Thyroid gland (tissue), 4 donors: ENCODE results near the gene S100A16. TPM values are rescaled to one million over a fixed set of nuclear protein-coding genes. Genes with fewer than 3 reads are reported as not detected.
"Not testable (repeated sequence)": the region's sequence is repeated elsewhere in the genome, so short reads cannot be mapped to it uniquely, and the experiment has no call there.

Experiments
- DNase-seq, 2 donors: peaks; one replicate each; pipeline ENCODE4 v3.0.0-alpha.2; 2019
- H3K27ac ChIP-seq, 3 donors: fragments of 200-600 bp; sonication (generic); 1 replicate in 2 of 3; 2 replicates in 1 of 3; pipeline ENCODE4 v1.5.1; 2016 to 2019; ENCODE audit warnings: mild to moderate bottlenecking in 1 of 3, moderate library complexity in 1 of 3
- H3K27me3 ChIP-seq: fragments of 200-600 bp; sonication (generic); one replicate; pipeline ENCODE4 v1.5.1; 2019
- H3K36me3 ChIP-seq, 2 donors: fragments of 200-600 bp; sonication (generic); one replicate each; pipeline ENCODE4 v1.5.1; 2016 to 2019
- H3K4me1 ChIP-seq, 2 donors: fragments of 200-600 bp; sonication (generic); one replicate each; pipeline ENCODE4 v1.5.1; 2017 to 2019
- H3K4me3 ChIP-seq, 3 donors: fragments of 200-600 bp; sonication (generic); replicated peaks in 1 of 3; 1 replicate in 2 of 3; 2 replicates in 1 of 3; pipeline ENCODE4 v1.5.1; 2016; ENCODE audit warnings: mild to moderate bottlenecking in 1 of 3
- H3K9me3 ChIP-seq: fragments of 200-600 bp; sonication (generic); one replicate; pipeline ENCODE4 v1.5.1; 2017
- CTCF ChIP-seq, 6 experiments: fragments of 200-600 bp in 3 of 6; fragments of 450-650 bp in 3 of 6; sonication (generic) in 3 of 6; IDR thresholded peaks; one replicate each; pipeline ENCODE4 v1.5.1; 2016 to 2019; ENCODE audit warnings: antibody characterized with exemption in 6 of 6, mild to moderate bottlenecking in 2 of 6, inconsistent platforms in 1 of 6, moderate library complexity in 1 of 6
- POLR2A ChIP-seq, 2 donors: fragments of 450-650 bp; IDR thresholded peaks; one replicate each; pipeline ENCODE4 v1.6.1; 2017; ENCODE audit warnings: antibody characterized with exemption in 2 of 2, mild to moderate bottlenecking in 2 of 2, moderate library complexity in 1 of 2
- WGBS, 2 donors: methylation state at CpG; one replicate each; pipeline ENCODE4 v1.1.5; 2017; 5-methylcytosine and 5-hydroxymethylcytosine counted together
- intact Hi-C: fragments of 100-400 bp; cut with DNase I; formaldehyde crosslinking; loops from one replicate; pipeline ENCODE4 v1.15.1; 2023
- total RNA-seq, 4 donors: library from RNA; depleted of rRNA; stranded (reverse); fragments of >200 nt; gene quantifications; one replicate each; pipeline ENCODE4 v1.2.3, GENCODE V29; 2016

The S100A16 gene
- total RNA-seq, 4 donors from 2014 or later = 62.7 to 104 (median 76.3) TPM

- H3K27ac ChIP-seq = no peak overlapping the region
- no peaks in the 10 kb centered on the region for H3K27me3 ChIP-seq
- intact Hi-C loops = loop anchor here (5.0 to 10.0 kb wide), 2 partner anchors 33 to 86 kb away; partner anchors contain the start of gene S100A16
- H3K4me3 ChIP-seq = no peak overlapping the region
- H3K36me3 ChIP-seq = no peaks in the 10 kb centered on the region
- DNase-seq = no peak
- H3K4me1 ChIP-seq = no peaks in the 10 kb centered on the region
- TF ChIP-seq CTCF (IDR thresholded peaks at IDR 0.05) = no peak
- no peak for TF ChIP-seq POLR2A (IDR thresholded peaks at IDR 0.05)
- 83% methylated on average over 3 of the region's 3 CpGs for WGBS, 2 donors
- no peaks in the 10 kb centered on the region for H3K9me3 ChIP-seq
Observed at GRCh38 chr1:153578936-153579335, 34.0 kb downstream of the S100A16 start.

GRCh38 chr1:153578490-153578889 lies 34.4 kb downstream of the S100A16 start:
- no peak for TF ChIP-seq CTCF (IDR thresholded peaks at IDR 0.05)
- no peak for TF ChIP-seq POLR2A (IDR thresholded peaks at IDR 0.05)
- H3K4me1 ChIP-seq = no peaks in the 10 kb centered on the region
- no peak overlapping the region for H3K27ac ChIP-seq
- no peaks in the 10 kb centered on the region for H3K36me3 ChIP-seq
- DNase-seq = no peak
- H3K27me3 ChIP-seq = no peaks in the 10 kb centered on the region
- intact Hi-C loops = loop anchor here (5.0 to 10.0 kb wide), 2 partner anchors 34 to 86 kb away; partner anchors contain the start of gene S100A16
- H3K9me3 ChIP-seq = no peaks in the 10 kb centered on the region
- no peak overlapping the region for H3K4me3 ChIP-seq

- WGBS, 2 donors = 70% methylated on average over 9 of the region's 9 CpGs
- no peaks in the 10 kb centered on the region for H3K36me3 ChIP-seq
- DNase-seq = no peak
- H3K4me1 ChIP-seq = peaks cover 4 to 6% of the 10 kb centered on the region in 2 donors
- H3K4me3 ChIP-seq = no peak overlapping the region
- TF ChIP-seq POLR2A (IDR thresholded peaks at IDR 0.05) = no peak
- no peak for TF ChIP-seq CTCF (IDR thresholded peaks at IDR 0.05)
- no peaks in the 10 kb centered on the region for H3K27me3 ChIP-seq
- no peaks in the 10 kb centered on the region for H3K9me3 ChIP-seq
- H3K27ac ChIP-seq = no peak overlapping the region
- intact Hi-C loops = loop anchor here (5.0 to 10.0 kb wide), 2 partner anchors 35 to 87 kb away; partner anchors contain the start of gene S100A16
Observed at GRCh38 chr1:153577624-153578051, 35.3 kb downstream of the S100A16 start.

GRCh38 chr1:153577138-153577537 lies 35.8 kb downstream of the S100A16 start:
- intact Hi-C loops = loop anchor here (5.0 to 10.0 kb wide), 2 partner anchors 35 to 88 kb away; partner anchors contain the start of gene S100A16
- WGBS, 2 donors = 72 to 74% methylated on average over 4 of the region's 4 CpGs
- Histone ChIP-seq H3K4me3 (no peak overlapping the region), H3K4me1 (peaks cover 4 to 7% of the 10 kb centered on the region in 2 donors), H3K27me3 (no peaks in the 10 kb centered on the region), H3K9me3 (no peaks in the 10 kb centered on the region), H3K27ac (no peak overlapping the region), H3K36me3 (no peaks in the 10 kb centered on the region)
- no peak for DNase-seq
- no peak for TF ChIP-seq CTCF (IDR thresholded peaks at IDR 0.05)
- TF ChIP-seq POLR2A (IDR thresholded peaks at IDR 0.05) = no peak

- H3K36me3 ChIP-seq, H3K9me3 ChIP-seq, H3K4me1 ChIP-seq, H3K4me3 ChIP-seq, DNase-seq, H3K27me3 ChIP-seq, H3K27ac ChIP-seq: not testable (repeated sequence)
- intact Hi-C loops = loop anchor here (5.0 to 10.0 kb wide), 2 partner anchors 37 to 89 kb away; partner anchors contain the start of gene S100A16
- WGBS, 2 donors = 83 to 91% methylated on average over 10 of the region's 10 CpGs
Observed at GRCh38 chr1:153575497-153575896, 37.4 kb downstream of the S100A16 start.

- H3K4me1 ChIP-seq, DNase-seq: not testable (repeated sequence)
Observed at GRCh38 chr1:153575081-153575491, 37.9 kb downstream of the S100A16 start.

More at GRCh38 chr1:153575081-153575491, 37.9 kb downstream of the S100A16 start:
- H3K4me3 ChIP-seq, H3K36me3 ChIP-seq, H3K27me3 ChIP-seq, H3K27ac ChIP-seq, H3K9me3 ChIP-seq: not testable (repeated sequence)
- intact Hi-C loops = loop anchor here (5.0 to 10.0 kb wide), 2 partner anchors 37 to 90 kb away; partner anchors contain the start of gene S100A16
- 92 to 98% methylated on average over 12 to 16 of the region's 35 CpGs for WGBS, 2 donors
